Measurements from ENCODE around the gene SNN.

The SNN gene

DNA sequence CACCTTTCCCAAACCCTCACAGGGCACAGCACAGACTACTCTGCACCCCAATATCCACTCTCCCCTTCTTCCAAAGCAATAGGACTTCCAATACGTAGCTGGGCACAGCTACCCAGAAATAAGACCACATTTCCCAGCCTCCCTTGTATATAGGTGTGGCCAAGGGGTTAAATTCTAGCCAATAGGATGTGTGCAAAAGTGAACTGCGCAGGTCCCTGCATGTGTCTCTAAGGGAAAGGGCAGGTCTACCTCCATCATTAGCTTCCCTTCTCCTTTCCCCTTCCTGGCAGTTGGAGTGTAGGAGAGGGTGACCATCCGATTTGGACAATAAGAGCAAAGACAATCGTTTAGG, 25.5 kb upstream of the SNN start:
- no peaks in the 10 kb centered on the region for H3K27me3 Mint-ChIP-seq
- H3K9me3 Mint-ChIP-seq (ENCODE audit: low read depth), result no peaks in the 10 kb centered on the region
- no peak overlapping the region for H3K4me3 Mint-ChIP-seq
- no peaks in the 10 kb centered on the region for H3K36me3 Mint-ChIP-seq
- H3K4me1 Mint-ChIP-seq (ENCODE audit: low read depth), result peaks cover 11% of the 10 kb centered on the region
- H3K27ac Mint-ChIP-seq, result no peak overlapping the region

DNA sequence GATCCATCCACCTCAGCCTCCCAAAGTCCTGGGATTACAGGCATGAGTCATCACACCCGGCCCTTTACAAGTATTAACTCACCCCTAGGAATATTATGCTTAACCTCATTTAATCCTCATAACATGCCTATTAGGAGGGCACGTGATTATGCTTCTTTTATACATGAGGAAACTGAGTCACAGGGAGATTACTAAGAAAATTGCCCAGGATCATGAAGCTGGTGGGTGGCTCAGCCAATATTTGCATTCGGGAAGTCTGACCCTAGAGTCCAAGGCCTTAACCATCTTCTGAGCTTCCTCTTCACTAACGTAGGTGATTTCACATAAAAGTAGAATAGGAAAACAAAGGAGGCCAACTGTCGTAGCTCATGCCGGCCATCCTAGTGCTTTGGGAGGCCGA, 19.0 kb upstream of the SNN start:
- no peak overlapping the region for H3K27ac Mint-ChIP-seq
- no peak overlapping the region for H3K4me3 Mint-ChIP-seq
- no peaks in the 10 kb centered on the region for H3K9me3 Mint-ChIP-seq (ENCODE audit: low read depth)
- H3K4me1 Mint-ChIP-seq (ENCODE audit: low read depth), result peaks cover 11% of the 10 kb centered on the region
- H3K36me3 Mint-ChIP-seq, result no peaks in the 10 kb centered on the region
- peaks cover 3% of the 10 kb centered on the region for H3K27me3 Mint-ChIP-seq

DNA sequence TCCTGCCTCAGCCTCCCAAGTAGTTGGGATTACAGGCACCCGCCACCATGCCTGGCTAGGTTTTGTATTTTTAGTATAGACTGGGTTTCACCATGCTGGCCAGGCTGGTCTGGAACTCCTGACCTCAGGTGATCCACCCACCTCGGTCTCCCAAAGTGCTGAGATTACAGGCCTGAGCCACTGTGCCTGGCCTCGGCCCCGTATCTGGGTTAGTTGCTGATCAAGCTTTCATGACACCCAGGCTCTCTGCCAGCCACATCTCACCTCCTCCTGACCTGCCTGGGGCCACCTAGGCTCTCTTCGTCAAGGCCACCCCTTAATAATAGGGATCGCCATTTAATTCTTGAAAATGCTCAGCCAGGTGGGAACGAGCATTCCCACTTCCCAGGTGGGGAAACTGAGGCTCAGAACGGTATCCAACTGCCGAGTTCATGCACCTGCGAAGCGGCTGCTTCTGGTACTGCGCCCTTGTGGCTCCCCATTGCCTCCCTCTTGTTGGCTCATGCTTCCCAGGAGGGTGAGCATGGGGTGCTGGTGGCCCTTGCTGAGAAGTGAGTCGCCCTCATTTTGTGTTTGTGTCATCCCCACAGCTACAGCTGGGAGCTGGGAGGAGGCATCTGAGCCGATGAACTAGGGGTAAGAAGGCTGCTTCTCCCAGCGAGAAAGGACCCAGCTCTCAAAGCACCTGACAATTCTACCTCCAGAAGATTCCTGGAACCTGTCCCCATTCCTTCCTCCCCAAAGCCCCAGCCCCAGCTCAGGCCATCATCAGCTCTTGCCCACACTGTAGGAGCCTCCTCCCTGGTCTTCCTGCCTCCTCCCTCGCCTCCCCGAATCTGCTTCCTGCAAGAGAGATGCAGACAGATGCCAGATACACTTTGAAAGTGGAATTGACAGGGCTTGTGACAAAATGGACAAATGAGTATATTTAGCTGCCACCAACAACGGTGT, 17.3 kb upstream of the SNN start:
- no peak overlapping the region for H3K4me3 Mint-ChIP-seq
- H3K27me3 Mint-ChIP-seq, result peaks cover 3% of the 10 kb centered on the region
- H3K27ac Mint-ChIP-seq, result no peak overlapping the region

DNA sequence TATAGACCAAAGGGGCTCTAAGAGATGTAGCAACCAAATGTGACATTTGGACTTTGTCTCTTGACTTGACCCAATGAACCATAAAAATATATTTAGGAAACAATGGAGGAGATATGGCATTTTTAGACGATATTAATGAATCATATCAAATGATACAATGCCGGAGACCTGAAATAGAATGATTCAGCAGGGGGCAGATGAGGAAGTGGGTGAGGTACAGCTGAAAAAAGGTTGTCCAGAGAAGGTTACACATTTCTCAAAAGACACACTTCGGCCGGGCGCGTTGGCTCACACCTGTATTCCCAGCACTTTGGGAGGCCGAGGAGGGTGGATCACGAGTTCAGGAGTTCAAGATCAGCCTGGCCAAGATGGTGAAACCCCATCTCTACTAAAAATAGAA, 16.5 kb upstream of the SNN start:
- peaks cover 3% of the 10 kb centered on the region for H3K27me3 Mint-ChIP-seq
- no peak overlapping the region for H3K27ac Mint-ChIP-seq
- H3K4me1 Mint-ChIP-seq (ENCODE audit: low read depth), result peaks cover 15% of the 10 kb centered on the region
- H3K36me3 Mint-ChIP-seq, result no peaks in the 10 kb centered on the region
- no peaks in the 10 kb centered on the region for H3K9me3 Mint-ChIP-seq (ENCODE audit: low read depth)
- no peak overlapping the region for H3K4me3 Mint-ChIP-seq

More for the DNA sequence above, 17.3 kb upstream of the SNN start:
- Mint-ChIP-seq H3K4me1 (ENCODE audit: low read depth) (peaks cover 15% of the 10 kb centered on the region), H3K9me3 (ENCODE audit: low read depth) (no peaks in the 10 kb centered on the region), H3K36me3 (no peaks in the 10 kb centered on the region)

DNA sequence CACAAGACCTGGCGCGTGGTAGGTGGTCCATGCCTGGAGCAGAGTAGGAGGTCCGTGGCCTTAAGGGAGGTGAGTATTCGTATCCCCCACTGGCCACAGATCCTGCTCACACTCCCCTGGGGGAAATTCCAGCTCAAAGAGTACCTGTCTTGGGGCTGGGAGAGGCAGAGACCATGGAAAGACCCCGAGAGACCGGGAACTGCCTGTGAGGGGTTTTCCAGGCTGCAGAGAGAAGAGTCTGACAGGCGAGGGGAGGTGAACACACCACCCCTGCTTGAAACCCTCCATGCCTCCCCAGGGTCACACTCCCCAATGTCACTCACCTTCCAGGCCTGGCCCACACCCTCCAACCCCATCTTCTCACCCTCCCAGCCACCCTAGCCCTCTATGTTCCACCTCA, 12.6 kb upstream of the SNN start:
- Mint-ChIP-seq H3K27me3 (no peaks in the 10 kb centered on the region), H3K4me3 (no peak overlapping the region), H3K36me3 (no peaks in the 10 kb centered on the region), H3K4me1 (ENCODE audit: low read depth) (peaks cover 17% of the 10 kb centered on the region), H3K9me3 (ENCODE audit: low read depth) (no peaks in the 10 kb centered on the region), H3K27ac (no peak overlapping the region)

DNA sequence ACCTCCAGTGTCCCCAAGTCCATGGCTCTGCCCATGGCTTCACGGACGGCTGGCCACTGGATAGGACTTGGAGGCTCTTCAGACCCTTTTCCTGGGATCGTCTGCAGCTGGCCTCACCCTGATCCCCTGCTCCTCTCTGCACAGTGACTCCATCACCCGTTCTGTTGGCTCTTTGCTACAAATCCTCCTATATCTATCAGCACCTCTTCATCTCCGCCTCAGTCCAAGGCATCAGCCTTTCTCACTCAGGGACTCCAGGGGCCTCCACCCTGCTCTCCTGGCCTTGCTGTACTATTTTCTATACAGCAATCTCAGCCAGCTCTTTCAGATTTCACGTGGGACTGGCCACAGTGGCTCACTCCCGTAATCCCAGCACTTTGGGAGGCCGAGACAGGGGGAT, 10.7 kb upstream of the SNN start:
- no peak overlapping the region for H3K4me3 Mint-ChIP-seq

DNA sequence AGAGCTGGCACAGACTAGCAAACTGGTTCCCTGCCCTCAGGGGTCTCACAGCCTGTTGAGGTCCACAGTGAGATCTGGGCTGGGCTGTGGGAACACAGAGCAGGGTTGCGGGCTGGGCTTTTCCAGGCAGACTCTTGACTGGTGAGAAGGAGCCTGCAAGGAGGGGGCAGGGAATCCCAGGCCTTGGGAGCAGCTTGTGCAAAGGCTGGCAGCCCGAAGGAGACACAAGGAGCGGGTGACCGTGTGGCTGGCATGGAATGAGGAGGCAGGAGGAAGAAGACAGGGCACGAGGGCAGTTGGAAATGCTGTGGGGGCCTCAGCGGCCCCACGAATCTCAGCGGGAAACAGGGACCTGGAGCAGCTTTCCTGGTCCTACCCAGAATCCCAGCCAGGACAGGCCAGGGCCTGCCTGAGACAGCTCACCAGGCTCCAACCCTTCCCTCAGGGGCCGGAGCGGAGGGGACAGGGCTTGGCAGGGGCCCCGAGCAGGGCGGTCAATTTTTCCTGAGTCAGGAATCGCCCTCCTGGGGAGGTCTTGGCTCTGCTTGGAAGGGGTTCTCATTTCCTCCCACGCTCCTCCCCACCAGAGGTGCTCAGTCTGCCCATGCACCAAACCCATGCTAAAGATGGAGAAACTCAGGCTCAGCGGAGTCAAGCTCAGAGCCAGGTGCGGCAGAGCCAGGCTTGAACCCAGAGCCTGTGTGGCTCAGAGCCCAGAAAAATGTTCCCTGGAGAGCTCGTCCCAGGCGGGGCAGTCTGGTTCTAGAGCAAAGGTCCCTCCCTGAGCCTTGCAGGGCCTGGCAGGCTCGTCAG, 9.2 kb upstream of the SNN start:
- H3K27me3 Mint-ChIP-seq, result no peaks in the 10 kb centered on the region
- peaks cover 22% of the 10 kb centered on the region for H3K4me1 Mint-ChIP-seq (ENCODE audit: low read depth)
- H3K36me3 Mint-ChIP-seq, result no peaks in the 10 kb centered on the region
- H3K4me3 Mint-ChIP-seq, result no peak overlapping the region
- H3K27ac Mint-ChIP-seq, result no peak overlapping the region
- no peaks in the 10 kb centered on the region for H3K9me3 Mint-ChIP-seq (ENCODE audit: low read depth)

More for the DNA sequence above, 10.7 kb upstream of the SNN start:
- Mint-ChIP-seq H3K27ac (no peak overlapping the region), H3K9me3 (ENCODE audit: low read depth) (no peaks in the 10 kb centered on the region), H3K4me1 (ENCODE audit: low read depth) (peaks cover 17% of the 10 kb centered on the region), H3K27me3 (no peaks in the 10 kb centered on the region), H3K36me3 (no peaks in the 10 kb centered on the region)

DNA sequence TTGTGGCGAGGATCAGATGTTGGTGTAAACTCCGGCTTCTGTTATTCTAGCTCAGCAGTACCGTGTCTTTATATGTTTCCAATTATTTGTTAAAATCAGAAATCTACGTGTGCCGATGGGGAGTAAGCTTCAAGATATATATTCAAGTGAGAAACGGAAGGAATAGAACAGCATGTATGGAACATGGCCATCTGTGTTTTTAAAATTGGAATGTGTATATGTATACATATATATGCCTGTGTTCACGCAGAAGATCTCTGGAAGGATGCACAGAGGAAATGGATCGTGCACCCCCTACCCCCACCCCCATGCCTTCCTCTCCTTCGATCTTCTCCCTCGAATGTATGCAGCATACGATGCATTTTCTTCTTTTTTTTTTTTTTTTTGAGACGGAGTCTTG, 7.7 kb upstream of the SNN start:
- Mint-ChIP-seq H3K4me3 (no peak overlapping the region), H3K9me3 (ENCODE audit: low read depth) (no peaks in the 10 kb centered on the region), H3K36me3 (no peaks in the 10 kb centered on the region), H3K27me3 (no peaks in the 10 kb centered on the region), H3K27ac (no peak overlapping the region), H3K4me1 (ENCODE audit: low read depth) (peaks cover 29% of the 10 kb centered on the region)

DNA sequence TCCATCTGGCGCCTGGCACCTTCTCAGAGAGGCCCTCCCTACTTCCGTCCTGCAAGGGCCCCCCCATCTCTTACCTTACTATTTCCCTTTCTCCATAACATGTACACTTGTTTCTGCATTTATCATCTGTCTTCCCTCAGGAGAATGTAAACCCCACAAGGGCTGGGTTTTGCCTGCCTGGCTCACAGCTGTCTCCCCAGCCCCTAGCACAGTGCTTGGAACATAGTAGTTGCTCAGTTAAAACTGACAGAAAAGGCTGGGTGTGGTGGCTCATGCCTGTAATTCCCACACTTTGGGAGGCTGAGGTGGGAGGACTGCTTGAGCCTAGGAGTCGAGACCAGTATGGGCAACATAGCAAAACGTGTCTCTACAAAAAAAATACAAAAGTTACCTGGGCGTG, 5.7 kb upstream of the SNN start:
- Mint-ChIP-seq H3K36me3 (no peaks in the 10 kb centered on the region), H3K27ac (peak overlapping the region; percentile 16), H3K4me3 (no peak overlapping the region), H3K4me1 (ENCODE audit: low read depth) (peaks cover 43% of the 10 kb centered on the region), H3K27me3 (no peaks in the 10 kb centered on the region), H3K9me3 (ENCODE audit: low read depth) (no peaks in the 10 kb centered on the region)

DNA sequence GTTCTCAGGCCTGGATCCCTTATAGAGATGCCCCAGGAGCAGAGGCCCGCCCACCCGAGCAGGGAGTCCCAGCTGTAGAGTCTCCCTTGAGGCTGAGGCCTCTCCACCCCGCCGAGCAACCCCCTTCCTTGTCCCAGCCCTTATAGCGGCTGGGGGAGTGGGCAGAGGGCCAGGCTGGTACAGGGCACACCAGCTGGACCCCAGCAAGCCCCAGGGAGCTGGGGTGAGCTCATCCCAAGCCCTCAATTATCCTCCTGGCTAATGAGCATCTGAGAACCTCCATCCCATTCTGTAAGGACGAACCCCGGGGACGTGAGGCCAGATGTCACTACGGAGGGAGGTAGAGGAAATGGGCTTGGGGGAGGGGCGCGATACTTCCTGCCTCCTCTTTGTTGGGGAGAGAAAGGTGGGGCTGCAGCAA, 3.2 kb upstream of the SNN start:
- Mint-ChIP-seq H3K4me1 (ENCODE audit: low read depth) (peaks cover 53% of the 10 kb centered on the region), H3K9me3 (ENCODE audit: low read depth) (no peaks in the 10 kb centered on the region), H3K27me3 (no peaks in the 10 kb centered on the region), H3K4me3 (peak overlapping the region; percentile 61), H3K36me3 (no peaks in the 10 kb centered on the region), H3K27ac (peak overlapping the region; percentile 88)

DNA sequence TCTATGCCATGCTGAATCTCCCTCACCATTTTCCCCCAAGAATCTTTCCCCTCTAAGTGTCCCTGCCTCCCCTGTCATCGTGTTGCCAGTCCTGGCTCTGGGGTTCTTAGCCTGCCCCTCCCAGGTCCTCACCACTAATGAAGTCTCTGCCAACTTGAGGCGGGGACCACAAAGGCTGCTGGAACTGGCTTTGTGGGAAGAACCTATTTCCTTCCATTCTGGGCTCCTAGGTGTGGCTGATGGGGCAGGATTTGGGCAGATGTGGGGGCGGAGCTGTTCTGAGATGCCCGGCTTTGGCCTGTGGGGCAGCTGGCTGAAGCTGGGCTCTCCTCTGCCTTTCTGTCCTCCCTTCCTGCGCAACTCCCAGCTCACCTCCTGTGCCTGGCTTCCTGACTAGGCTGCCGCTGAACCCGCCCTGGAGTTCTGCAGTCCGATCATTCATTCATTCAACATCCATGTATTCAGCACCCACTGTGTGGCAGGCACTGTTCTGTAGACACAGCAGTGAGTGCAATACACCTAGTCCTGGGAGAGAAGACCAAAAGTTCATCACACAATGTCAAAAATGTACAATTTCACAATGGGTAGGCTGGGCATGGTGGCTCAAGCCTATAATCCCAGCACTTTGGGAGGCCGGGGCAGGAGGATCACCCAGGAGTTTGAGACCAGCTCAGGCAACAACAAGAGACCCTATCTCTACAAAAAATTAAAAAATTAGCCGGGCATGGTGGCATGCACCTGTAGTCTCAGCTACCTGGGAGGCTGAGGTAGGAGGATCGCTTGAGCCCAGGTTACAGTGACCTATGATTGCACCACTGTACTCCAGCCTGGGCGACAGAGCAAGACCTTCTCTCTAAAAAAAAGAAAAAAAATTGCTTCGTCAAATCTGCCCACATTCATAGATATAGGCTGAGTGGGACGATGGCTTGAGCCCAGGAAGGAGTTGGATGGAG, 1.9 kb upstream of the SNN start:
- no peaks in the 10 kb centered on the region for H3K36me3 Mint-ChIP-seq
- H3K9me3 Mint-ChIP-seq (ENCODE audit: low read depth), result no peaks in the 10 kb centered on the region
- no peaks in the 10 kb centered on the region for H3K27me3 Mint-ChIP-seq
- peaks cover 64% of the 10 kb centered on the region for H3K4me1 Mint-ChIP-seq (ENCODE audit: low read depth)
- H3K27ac Mint-ChIP-seq, result peak overlapping the region; percentile 81
- peak overlapping the region; percentile 69 for H3K4me3 Mint-ChIP-seq

DNA sequence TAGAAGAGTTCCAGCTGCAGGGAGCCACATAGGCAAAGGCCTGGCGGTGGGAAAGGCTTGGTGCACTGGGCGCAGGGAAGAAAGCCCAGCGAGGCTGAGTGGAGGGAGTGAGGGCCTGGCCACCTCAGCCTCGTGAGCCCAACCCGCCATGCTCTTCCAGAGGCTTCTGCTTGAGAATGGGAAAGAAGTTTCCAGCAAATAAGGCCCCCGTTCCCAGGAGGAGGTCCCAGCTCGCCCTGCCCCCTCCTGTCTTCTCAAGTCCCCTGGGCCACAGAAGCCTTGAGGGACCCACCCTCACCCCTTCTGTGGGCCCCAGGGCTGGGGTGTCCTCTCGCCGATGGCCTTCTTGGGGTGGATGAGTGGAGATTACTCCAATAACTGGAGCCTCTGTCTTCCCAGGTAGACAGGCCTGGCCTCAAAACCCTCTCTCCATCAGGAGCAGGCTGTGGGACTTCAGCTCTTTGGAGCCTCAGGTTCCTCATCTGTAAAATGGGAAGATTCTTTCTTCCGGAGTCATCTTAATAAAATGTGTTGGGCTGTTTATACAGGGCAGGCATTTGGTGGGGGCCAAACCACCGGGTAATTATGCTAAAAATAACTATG, 933 bp upstream of the SNN start:
- H3K27me3 Mint-ChIP-seq, result no peaks in the 10 kb centered on the region
- H3K9me3 Mint-ChIP-seq (ENCODE audit: low read depth), result no peaks in the 10 kb centered on the region

DNA sequence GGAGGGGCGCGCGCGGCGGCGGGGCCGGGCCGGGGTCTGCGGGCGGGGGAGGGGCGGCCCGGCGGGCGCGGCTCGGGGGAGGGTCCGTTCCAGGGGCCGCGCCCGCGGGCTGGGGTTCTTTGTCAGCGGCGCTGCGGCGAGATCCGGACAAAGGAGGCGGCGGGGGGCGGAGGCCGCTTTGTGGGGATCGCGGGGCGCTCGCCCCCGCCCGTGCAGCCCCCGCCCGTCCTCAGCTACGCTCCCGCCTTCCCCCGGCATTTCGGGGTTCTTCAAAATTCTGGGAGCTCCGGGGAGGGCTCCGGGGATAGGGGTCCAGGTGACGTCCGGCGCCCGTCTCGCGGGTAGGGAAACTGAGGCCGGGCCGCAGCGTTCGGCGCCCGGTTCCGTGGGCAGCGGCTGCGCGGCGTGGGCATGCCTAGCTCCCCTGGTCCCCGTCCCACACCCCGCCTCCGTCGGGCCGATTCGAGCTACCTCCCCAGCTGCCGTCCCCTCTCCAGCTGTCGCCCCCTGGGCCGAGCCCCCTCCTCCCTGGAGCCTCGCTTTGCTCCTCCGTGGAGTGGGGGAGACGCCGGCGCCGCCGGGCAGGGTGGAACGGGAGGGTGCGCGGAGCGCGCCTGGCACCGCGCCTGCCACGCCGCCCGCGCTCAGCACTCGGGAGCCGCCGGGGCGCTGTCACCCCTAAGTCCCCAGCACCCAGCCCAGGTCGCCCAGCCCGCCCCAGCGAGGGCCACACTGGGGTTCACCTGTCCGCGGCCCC, 546 bp downstream of the SNN start:
- Mint-ChIP-seq H3K4me1 (ENCODE audit: low read depth) (peaks cover 74% of the 10 kb centered on the region), H3K9me3 (ENCODE audit: low read depth) (no peaks in the 10 kb centered on the region), H3K27me3 (no peaks in the 10 kb centered on the region), H3K4me3 (peak overlapping the region; percentile 85), H3K27ac (no peak overlapping the region), H3K36me3 (no peaks in the 10 kb centered on the region)

More for the DNA sequence above, 933 bp upstream of the SNN start:
- Mint-ChIP-seq H3K27ac (no peak overlapping the region), H3K4me1 (ENCODE audit: low read depth) (peaks cover 70% of the 10 kb centered on the region), H3K36me3 (no peaks in the 10 kb centered on the region), H3K4me3 (peak overlapping the region; percentile 69)
